ENCODE results near the gene PPP1R10. TPM values are rescaled to one million over a fixed set of nuclear protein-coding genes. Genes with fewer than 3 reads are reported as not detected.

PPP1R10 gene
- total and polyA plus RNA-seq, 2 of the 13 experiments (the other 11 are each of a cell fraction or from before 2014, with no cell fraction given) = 26.3 to 38.4 TPM

DNA sequence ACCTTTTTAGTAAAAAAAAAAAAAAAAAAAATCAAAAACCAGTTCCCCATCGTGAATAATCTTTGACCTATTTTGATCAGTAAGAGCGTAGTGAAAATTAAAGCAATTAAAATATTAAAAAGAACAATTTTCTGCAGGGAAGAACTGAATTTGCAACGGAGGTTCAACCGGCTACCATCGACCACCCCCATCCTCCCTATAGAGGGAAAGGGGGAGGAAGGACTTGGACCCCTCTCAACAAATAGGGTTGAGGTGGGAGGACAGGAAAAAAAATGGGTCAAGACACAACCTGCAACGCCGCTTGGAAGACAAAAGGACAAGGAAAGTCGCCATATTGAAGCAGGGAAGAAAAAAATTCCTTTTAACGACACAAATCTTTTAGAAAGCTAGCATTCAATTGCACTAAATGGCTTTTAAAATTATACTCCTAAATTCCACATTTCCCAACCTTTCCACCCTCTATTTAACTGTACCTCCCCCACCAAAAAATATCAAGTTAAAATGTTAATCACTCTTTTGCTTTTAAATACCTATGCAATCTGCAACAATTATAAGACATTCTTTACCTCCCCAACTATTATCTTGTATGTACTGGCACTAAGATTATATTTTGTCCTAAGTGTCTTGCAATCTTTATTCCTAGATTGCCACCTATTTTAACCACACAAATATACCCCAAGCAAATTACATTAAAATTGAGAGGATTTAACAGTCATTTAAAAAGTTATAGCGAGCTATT lies 1.7 kb downstream of the PPP1R10 start (continued):
- TF ChIP-seq DR1 (CRISPR knock-in tag; IDR thresholded peaks at IDR 0.05) (no peak), ZNF317 (CRISPR knock-in tag; IDR thresholded peaks at IDR 0.05) (peak; percentile 6; the same call in 1 of the 2 replicates), ZNF274 (CRISPR knock-in tag; IDR thresholded peaks at IDR 0.05) (no peak), ZNF746 (CRISPR knock-in tag; IDR thresholded peaks at IDR 0.05) (no peak), ZBTB46 (CRISPR knock-in tag; IDR thresholded peaks at IDR 0.05; ENCODE audit: borderline replicate concordance) (0 out of 2 replicates have a peak, but pooled peaks have one; percentile 31), RFXAP (CRISPR knock-in tag; IDR thresholded peaks at IDR 0.05; ENCODE audit: borderline replicate concordance) (no peak), NR2F2 (IDR thresholded peaks at IDR 0.05; ENCODE audit: borderline replicate concordance, low read depth) (no peak), TEAD3 (CRISPR knock-in tag; optimal IDR thresholded peaks at IDR 0.05; ENCODE audit: borderline replicate concordance) (no peak), ZSCAN25 (CRISPR knock-in tag; IDR thresholded peaks at IDR 0.05) (no peak), ZNF142 (CRISPR knock-in tag; IDR thresholded peaks at IDR 0.05) (0 out of 2 replicates have a peak, but pooled peaks have one; percentile 14), MXD4 (CRISPR knock-in tag; IDR thresholded peaks at IDR 0.05) (peak; percentile 53; the same call in 1 of the 2 replicates), KLF15 (CRISPR knock-in tag; IDR thresholded peaks at IDR 0.05; ENCODE audit: borderline replicate concordance) (no peak), ZNF766 (CRISPR knock-in tag; IDR thresholded peaks at IDR 0.05; ENCODE audit: borderline replicate concordance) (no peak), BRD4 (CRISPR knock-in tag; IDR thresholded peaks at IDR 0.05) (peak; percentile 20; the same call in 1 of the 2 replicates), GPN1 (CRISPR knock-in tag; IDR thresholded peaks at IDR 0.05; ENCODE audit: borderline replicate concordance) (no peak), ISL2 (CRISPR knock-in tag; IDR thresholded peaks at IDR 0.05) (0 out of 2 replicates have a peak, but pooled peaks have one; percentile 8), ZNF546 (CRISPR knock-in tag; conservative IDR thresholded peaks at IDR 0.05) (0 out of 2 replicates have a peak, but pooled peaks have one; percentile 18), ZNF362 (CRISPR knock-in tag; IDR thresholded peaks at IDR 0.05; ENCODE audit: borderline replicate concordance) (peak; percentile 78; the same call in 1 of the 2 replicates), ARNT (IDR thresholded peaks at IDR 0.05) (no peak)
- TF ChIP-seq, protein P1, sequence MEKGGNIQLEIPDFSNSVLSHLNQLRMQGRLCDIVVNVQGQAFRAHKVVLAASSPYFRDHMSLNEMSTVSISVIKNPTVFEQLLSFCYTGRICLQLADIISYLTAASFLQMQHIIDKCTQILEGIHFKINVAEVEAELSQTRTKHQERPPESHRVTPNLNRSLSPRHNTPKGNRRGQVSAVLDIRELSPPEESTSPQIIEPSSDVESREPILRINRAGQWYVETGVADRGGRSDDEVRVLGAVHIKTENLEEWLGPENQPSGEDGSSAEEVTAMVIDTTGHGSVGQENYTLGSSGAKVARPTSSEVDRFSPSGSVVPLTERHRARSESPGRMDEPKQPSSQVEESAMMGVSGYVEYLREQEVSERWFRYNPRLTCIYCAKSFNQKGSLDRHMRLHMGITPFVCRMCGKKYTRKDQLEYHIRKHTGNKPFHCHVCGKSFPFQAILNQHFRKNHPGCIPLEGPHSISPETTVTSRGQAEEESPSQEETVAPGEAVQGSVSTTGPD (CRISPR knock-in tag; IDR thresholded peaks at IDR 0.05) = 0 out of 2 replicates have a peak, but pooled peaks have one; percentile 46
